NCI-H1436 treated with DMSO at 0.1 percent for 48 hours (cell line): Measurements from ENCODE around the gene HTR4.

Source experiments
- DNase-seq: peaks from one replicate; lab custom pipeline; 2025; lab: John Stamatoyannopoulos, UW

The HTR4 gene

GRCh38 chr5:148663509-148663908 is 9.2 kb upstream of the HTR4 start:
- no peak for DNase-seq

DNA sequence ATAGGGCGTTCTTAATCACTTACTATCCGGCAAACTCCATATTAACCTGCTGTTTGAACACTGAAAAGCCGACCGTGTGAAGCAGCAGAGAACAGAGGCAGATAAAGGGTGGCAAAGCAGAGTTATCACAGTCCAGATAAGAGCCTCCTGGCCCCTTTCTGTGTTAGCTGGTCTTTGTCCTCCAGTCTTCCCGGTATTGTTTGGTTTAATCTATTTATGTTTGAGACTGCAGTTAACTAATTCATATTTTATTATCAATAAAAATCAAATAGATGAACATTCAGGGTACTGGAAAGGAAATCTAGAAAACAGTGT is 6.0 kb upstream of the HTR4 start:
- no peak for DNase-seq

DNA sequence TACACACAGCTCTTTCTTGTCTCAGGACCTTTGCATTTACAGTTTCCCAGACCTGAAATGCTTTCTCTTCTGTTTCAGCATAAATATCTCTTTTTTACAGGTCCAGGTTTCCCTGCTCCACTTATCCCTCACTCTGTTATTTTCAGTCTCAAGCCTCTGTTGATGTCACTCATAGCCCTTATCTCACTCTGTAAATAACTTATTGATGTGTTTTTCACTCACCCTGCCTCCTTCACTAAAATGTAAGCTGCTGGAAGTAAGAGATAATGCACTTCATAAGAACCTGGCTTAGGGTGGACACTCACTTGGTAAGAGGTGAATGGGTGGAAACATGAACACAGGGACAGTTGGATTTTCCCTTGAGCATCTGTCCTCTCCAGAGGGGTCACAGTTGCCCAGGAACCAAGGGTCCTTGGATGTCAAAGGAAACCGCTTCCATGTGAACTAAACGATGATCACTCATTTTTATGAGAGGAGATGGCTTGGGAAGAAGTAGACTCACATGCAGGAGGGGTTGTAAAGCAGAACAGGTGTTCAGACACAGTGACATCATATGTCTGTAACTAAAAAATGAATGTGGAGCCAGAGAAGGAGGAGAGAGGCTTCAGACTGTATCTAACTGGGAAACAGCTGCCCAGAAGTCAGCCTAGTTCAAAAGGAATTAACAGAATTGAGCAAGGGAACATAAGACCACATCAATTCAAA is 5.5 kb upstream of the HTR4 start:
- DNase-seq, result no peak

- no peak for DNase-seq
Observed at GRCh38 chr5:148653291-148653835, 964 bp downstream of the HTR4 start.

DNA sequence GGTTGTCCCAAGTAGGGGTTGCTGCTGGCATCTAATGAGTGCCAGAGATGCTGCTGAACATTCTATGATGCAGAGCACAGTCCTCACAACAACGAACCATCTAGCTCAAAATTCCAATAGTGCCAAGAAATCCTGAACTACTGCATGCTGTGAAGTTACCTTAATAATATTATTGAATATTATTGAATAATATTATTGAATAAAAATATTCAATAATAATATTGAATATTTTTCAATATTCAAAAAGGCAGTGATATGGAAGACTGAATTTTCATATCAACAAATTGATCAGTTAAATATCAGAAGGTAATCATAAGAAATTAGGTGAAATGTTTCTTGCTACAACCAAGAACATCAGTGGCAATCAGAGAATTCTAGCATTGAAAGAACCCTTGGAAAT is 2.8 kb downstream of the HTR4 start:
- no peak for DNase-seq

DNA sequence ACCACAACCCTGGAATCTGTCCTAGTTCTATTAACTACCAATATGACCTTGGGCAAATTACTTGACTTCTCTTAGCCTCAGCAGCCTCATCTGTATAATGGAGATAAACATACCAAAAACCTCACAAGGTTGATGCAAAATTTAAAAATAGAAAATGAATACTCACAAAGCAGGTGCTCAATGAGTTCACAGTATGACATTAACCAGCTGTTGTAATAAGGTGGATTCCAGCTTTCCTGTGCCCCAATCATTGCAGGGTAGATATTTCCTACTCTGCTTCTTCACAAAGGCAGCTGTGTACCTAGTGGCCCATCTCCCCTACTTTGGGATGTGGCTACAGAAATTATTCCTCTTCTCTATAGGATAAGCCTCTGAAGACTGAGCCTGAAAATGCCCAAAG is 8.8 kb downstream of the HTR4 start:
- no peak for DNase-seq

GRCh38 chr5:148641735-148642134 is 12.6 kb downstream of the HTR4 start:
- no peak for DNase-seq

GRCh38 chr5:148640471-148640870 is 13.9 kb downstream of the HTR4 start:
- no peak for DNase-seq

- DNase-seq, result no peak
Observed at GRCh38 chr5:148639081-148639480, 15.2 kb downstream of the HTR4 start.

GRCh38 chr5:148636353-148636752 is 18.0 kb downstream of the HTR4 start:
- no peak for DNase-seq

- no peak for DNase-seq
Observed at GRCh38 chr5:148635321-148636083, 18.8 kb downstream of the HTR4 start.

DNA sequence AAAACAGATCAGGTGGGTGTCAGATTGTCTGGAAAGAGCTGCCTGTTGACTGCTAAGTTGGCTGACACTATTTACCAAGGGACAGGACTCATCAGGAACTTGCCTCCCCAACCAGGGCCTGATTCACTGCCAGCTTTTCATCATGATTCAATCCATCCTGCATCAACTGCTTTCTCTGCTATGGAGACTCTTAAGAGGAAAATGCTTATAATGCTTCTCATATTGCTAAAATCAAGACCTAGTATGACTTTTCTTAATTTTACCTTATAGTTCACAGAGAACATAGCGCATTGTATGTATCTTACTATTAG is 21.3 kb downstream of the HTR4 start:
- no peak for DNase-seq

- no peak for DNase-seq
Observed at GRCh38 chr5:148632255-148633066, 21.9 kb downstream of the HTR4 start.

DNA sequence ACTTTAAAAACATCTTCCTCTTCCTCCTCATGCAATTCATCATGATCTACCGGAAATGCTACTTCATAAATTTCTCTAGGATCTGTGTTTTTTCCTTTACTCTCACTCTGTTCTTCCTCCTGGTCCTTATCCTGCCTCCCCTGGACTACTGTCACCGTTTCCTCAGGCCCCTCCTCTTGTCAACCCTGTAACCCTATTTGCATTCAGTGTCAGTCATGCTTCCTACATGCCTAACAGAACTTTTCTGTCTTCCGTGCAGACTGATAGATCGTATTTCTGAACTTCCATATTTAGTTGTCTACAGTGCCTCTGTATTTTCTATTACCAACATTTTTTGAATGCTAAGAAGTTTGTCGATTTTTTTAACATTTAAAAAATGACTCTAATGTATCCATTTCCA is 27.3 kb downstream of the HTR4 start:
- no peak for DNase-seq

DNA sequence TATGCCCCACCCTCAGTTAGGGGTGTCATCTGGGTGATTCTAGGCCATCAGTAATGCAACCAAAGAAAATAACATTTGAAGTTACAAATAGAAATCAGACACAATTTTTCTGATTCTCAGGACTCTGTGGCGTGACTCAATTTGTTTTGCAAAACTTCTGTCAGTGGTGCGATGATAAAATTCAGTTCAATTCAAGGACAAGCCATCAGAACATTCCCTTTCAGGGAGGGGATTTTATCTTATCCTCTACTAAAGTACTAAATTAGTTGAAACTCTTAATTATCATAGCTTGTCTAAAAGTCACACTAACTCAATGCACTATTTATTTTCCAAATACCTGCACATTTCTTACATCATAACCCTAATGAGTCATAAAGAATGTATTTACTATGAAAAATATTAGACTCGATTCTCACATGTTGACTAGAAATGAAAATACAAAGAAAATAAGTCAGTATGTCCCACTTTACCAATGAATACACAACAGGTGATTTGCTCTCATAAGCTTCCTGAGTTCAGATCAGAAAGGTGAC is 28.2 kb downstream of the HTR4 start:
- no peak for DNase-seq

- DNase-seq, result no peak
Observed at GRCh38 chr5:148625250-148625649, 29.1 kb downstream of the HTR4 start.

GRCh38 chr5:148623741-148624140 is 30.6 kb downstream of the HTR4 start:
- no peak for DNase-seq

DNA sequence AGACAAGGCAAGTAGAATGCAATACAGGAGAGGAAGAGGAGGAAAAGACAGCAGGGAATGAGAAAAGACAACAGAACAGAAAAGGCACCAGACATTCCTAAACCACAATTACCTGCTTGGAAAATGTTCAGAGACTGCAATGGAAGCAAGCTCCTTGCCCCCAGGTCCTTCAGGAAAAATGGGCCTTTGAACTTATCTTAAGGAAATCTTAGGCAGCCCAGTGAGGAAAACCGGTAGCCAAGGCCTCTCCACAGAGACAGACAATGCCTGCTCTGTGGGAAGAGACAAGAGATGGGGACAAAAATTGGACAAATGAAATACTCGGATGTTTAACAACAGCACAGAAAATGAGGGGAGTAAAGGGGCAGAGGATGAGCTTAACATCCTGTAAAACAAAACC is 31.2 kb downstream of the HTR4 start:
- DNase-seq, result no peak

DNA sequence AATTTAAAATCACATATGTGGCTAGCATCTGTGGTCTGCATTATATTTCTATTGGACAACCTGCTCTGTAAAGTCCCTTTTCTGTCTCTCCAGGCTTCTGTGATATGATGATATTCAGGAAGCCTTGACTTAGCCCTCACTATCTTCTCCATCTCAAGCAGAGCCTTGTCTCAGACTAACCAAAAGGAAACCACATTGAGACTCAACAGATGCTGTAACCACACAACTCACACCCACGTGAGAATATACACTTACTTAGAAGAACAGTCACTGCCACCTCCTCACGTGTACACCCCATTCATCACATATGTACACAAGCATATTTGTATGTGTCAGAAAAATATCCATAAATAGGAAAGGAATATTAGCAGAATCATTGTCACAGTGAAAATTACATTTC is 33.6 kb downstream of the HTR4 start:
- DNase-seq, result no peak

GRCh38 chr5:148620091-148620490 is 34.2 kb downstream of the HTR4 start:
- DNase-seq, result no peak

DNA sequence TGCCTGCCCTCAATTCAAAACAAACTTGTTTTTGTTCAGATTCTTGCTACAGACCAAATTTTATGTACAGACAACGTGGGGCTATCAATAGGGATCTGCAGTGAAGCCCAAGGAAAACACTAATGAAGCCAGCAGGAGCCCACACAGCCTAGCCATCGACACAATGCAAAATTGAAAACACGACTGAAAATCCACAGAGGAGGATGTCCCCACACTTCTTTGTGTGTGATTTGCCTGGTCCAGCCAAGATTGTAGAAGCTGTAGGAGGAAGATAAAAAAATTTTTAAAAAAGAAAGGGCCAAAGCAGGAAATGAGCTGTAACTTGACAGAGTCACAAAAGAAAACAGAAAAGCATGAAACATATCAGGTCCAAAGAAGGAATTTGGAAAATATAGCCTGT is 34.8 kb downstream of the HTR4 start:
- no peak for DNase-seq

GRCh38 chr5:148615644-148616275 is 38.6 kb downstream of the HTR4 start:
- DNase-seq, result peak; percentile 8
